Stimulated activated CD4-positive, alpha-beta T cell treated with anti-CD3 and anti-CD28 coated beads, Interleukin-1b, Interleukin-23, amount 100 ng/mL, for 24 hours (primary cell): ENCODE results near the gene STARD5.

Source experiments
- DNase-seq, 4 experiments: peaks; one replicate each; pipeline ENCODE4 v3.0.0-alpha.2; 2020; ENCODE audit warnings: low read depth in 4 of 4, low spot score in 1 of 4

Gene STARD5

GRCh38 chr15:81294516-81294880, 29.4 kb downstream of the STARD5 start:
- no peak for DNase-seq

GRCh38 chr15:81293728-81294515, 30.0 kb downstream of the STARD5 start:
- DNase-seq = peak; percentile 32 to 75 (median 56)

DNA sequence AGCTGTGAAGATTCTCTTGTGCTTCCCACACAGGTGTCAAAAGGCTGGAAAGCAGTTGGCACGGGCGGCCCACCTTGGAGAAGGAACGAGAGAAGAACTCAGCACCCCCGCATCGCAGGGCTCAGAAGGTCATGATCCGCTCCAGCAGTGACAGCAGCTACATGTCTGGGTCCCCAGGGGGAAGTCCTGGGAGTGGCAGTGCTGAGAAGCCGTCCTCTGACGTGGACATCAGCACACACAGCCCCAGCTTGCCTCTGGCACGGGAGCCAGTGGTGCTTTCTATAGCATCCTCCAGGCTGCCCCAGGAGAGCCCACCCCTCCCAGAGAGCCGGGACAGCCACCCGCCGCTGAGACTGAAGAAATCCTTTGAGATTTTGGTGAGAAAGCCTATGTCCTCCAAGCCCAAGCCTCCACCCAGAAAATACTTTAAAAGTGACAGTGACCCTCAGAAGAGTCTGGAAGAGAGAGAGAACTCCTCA, 31.4 kb downstream of the STARD5 start:
- peak in 1 of 4 experiments; percentile 36 for DNase-seq

DNA sequence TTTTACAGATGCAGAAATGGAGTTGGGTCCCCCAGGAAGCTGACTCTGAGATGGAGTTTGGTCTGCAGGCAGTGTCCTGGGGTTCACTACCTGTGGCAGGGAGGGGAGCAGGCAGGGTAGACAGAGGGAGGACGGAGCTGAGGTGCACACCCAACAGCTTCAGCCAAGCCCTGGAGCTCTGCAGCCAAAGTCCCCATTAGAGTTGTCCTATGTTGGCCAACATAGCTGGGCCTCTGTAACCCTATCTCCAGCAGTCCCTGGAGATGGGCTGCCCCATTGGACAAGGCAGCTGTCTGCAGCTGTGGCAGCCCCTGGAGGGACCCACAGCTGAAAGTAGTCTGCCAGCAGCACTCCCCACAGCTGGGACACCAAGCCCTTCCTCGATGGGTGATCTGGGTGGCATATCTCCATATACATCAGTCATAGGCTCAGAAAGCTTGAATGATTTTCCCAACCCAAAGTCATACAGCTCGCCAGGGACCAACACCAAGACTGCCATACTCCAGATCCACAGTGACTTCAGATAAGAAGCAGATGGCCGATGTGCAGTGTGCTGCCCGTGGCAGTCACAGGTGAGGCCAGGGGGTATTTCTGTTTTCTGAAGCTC, 31.9 kb downstream of the STARD5 start:
- DNase-seq = no peak

- DNase-seq = no peak
Observed at GRCh38 chr15:81289910-81290309, 34.0 kb downstream of the STARD5 start.

DNA sequence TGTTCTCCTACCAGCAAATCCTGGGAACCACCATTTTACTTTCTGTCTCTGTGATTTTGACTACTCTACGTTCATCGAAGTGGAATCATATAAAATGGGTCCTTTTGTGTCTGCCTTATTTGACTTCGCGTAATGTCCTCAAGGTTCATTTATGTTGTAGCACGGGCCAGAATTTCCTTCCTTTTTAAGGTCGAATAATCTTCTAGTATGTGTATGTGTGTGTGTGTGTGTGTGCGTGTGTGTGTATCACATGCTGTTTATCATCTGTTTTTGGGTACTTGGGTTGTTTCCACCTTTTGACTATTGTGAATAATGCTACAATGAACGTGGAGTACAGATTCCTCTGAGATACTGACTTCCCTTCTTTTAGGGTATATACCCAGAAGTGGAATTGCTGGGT, 35.3 kb downstream of the STARD5 start:
- no peak for DNase-seq

DNA sequence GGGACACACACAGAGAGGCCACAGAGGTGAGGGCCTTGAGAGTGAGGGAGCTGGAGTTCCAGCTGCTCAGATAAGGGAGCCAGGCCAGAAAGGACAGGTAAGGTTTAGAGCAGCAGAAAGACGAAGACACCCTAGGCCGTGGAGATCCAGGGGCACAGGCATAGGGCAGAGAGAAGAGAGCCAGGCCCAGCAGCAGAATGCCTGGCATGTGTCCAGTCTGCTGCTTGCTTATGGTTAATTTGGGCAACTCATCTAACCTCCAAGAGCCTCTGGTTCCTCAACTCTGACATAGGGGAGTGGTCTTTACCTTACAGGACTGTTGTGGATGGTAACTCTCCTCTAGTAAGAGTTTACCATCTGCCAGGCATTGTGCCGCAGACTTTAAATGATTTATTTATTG, 35.9 kb downstream of the STARD5 start:
- DNase-seq = no peak

- DNase-seq = no peak
Observed at GRCh38 chr15:81286621-81287121, 37.3 kb downstream of the STARD5 start.

DNA sequence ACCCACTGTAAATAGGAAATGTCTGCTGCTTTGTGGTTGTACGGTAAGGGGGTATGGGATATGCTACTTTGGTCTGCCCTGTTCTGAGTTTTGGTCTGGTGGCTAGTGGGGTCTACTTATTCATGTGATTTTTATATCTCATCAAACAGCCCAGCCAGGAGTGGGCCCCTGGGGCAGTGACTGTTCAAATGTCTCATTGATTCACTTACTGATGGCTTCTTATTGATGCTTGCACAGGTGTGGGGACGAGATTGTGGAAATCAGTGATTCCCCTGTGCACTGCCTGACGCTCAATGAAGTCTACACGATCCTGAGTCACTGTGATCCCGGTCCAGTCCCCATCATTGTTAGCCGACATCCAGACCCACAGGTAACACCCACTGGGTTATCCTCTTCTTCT, 38.5 kb downstream of the STARD5 start:
- DNase-seq = no peak

GRCh38 chr15:81284256-81285031, 39.5 kb downstream of the STARD5 start:
- no peak for DNase-seq

GRCh38 chr15:81282911-81283310, 41.0 kb downstream of the STARD5 start:
- DNase-seq = no peak

DNA sequence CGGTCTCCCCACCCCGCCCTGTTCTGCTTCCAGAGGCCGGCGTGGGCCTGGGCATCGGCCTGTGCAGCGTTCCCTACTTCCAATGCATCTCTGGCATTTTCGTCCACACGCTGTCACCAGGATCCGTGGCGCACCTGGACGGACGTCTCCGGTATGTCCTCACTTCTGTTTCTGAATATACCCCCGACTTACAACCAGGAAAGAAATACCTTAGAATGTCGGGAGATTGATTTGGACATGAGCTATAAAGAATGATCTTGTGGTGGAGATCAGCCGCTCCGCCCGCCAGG, 41.4 kb downstream of the STARD5 start:
- no peak for DNase-seq

GRCh38 chr15:81281766-81282605, 42.0 kb downstream of the STARD5 start:
- DNase-seq = no peak

GRCh38 chr15:81281456-81281735, 42.5 kb downstream of the STARD5 start:
- DNase-seq = no peak

DNA sequence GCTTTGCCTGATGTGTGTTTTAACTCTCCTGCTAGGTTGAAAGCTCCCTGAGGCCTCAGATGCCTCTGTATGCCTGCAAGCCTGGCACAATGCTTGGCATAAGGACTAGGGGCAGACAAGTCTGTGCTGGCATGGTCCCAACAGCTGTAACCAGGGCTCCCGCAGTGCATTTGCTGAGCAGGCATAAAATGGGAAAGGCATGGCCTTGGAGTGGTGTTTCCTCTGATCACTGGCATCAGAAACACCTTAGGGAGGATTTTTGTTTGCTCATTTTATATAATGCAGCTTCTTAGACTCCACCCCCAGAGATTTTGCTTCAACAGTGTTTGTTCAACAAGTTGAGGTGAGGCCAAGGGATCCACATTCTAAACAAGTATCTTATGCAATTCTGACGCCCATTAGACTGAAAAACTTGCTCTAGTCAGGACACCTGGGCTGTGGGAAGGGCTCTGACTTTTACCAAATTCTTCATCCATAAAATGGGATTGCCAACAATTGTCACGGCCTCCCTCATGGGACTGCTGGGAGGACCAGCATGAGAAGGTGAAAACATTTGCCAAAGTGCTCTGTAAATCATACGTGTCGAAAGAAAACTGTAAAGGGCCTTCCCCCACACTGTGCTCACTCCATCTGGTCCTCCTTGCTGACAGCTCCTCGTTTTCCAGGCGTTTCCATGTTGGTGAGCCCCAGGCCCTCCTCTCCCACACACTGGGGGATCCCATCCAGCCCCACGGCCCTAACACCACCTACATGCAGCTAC, 43.1 kb downstream of the STARD5 start:
- no peak for DNase-seq

- no peak for DNase-seq
Observed at GRCh38 chr15:81279621-81280485, 44.1 kb downstream of the STARD5 start.

DNA sequence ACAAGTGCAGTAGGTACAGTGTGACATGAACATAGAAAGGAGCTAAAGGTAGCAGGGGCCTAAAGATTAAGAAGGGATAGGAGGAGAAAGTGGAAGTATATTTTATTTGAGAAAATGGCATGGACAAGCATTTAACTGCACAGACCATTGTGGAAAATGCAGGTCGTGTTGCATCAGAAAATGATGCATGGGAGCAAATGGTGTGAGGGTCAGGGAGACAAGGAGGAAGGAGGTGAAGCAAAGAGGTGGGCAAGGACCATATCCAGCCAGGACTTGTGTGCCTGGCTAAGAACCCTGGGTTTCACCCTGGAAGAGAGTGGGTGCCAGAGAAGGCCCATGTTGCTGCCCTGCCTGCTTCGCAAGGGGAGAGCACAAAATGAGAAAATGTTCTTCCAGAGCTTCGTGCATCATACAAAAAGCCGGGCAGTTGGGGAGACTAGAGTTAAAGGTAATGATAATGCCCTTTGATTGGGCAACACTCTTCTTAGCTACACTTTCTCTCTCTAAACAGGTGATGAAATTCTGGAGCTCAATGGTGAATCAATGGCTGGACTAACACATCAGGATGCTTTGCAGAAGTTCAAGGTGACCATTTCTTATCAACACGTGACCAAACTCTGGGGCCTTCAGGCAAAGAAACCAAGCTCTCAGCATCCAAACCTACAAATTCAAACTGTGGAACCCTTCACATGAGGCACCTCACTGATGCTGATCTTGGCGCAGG, 45.5 kb downstream of the STARD5 start:
- no peak for DNase-seq

DNA sequence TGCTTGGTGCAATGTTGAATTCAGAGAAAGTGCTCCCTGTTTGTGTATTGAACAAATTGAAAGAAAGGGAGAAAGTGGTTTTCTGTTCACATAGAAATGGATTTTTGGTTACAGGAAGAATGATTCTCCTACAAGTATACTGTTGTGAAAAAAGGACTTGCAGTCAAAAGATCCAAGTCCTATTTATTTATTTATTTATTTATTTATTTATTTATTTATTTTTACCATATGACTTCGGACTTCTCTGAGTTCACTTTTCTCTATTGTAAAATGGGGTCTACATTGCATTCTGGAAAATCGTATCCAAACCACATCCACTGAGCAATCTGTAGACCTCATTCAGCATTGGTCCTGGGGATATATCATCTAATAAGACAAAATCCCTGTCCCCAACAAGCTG, 46.1 kb downstream of the STARD5 start:
- no peak for DNase-seq

DNA sequence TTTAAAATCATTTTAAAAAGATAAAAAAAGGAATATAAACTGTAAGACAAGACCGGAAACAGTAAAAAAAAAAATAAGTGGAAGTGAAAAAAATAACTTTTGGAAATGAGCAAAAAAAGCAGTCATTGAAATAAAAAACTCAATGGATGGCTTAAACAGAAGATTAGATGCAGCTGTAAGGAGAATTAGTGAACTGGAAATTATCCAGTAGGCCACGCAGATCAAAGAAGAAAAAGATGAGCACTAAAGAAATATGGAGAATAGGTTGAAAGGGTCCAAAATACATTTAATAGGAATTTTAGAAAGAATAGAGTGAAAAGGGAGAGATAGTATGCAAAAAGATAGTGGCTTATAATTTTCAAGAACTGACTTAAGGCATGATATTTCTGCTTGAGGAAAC, 47.0 kb downstream of the STARD5 start:
- no peak for DNase-seq
